ENCODE measurements around the gene ZMIZ1.

The ZMIZ1 gene

GRCh38 chr10:79148452-79149344 is 79.9 kb downstream of the ZMIZ1 start:
- in situ Hi-C loops (cut with MboI; ENCODE audit: low sequenced_read_pairs), result no loop called here

- in situ Hi-C loops (cut with MboI; ENCODE audit: low sequenced_read_pairs), result no loop called here
These were observed 80.5 kb downstream of the ZMIZ1 start for GRCh38 chr10:79149345-79149661.

GRCh38 chr10:79149662-79150443 is 81.1 kb downstream of the ZMIZ1 start:
- in situ Hi-C loops (cut with MboI; ENCODE audit: low sequenced_read_pairs), result no loop called here

- in situ Hi-C loops (cut with MboI; ENCODE audit: low sequenced_read_pairs), result no loop called here
These were observed 81.6 kb downstream of the ZMIZ1 start for GRCh38 chr10:79150444-79150754.

- in situ Hi-C loops (cut with MboI; ENCODE audit: low sequenced_read_pairs), result no loop called here
These were observed 83.7 kb downstream of the ZMIZ1 start for GRCh38 chr10:79152423-79152817.

GRCh38 chr10:79153745-79154144 is 85.0 kb downstream of the ZMIZ1 start:
- in situ Hi-C loops (cut with MboI; ENCODE audit: low sequenced_read_pairs), result no loop called here

- in situ Hi-C loops (cut with MboI; ENCODE audit: low sequenced_read_pairs), result no loop called here
These were observed 86.7 kb downstream of the ZMIZ1 start for GRCh38 chr10:79155301-79156081.

GRCh38 chr10:79156334-79157274 is 87.8 kb downstream of the ZMIZ1 start:
- in situ Hi-C loops (cut with MboI; ENCODE audit: low sequenced_read_pairs), result no loop called here

GRCh38 chr10:79158004-79158340 is 89.2 kb downstream of the ZMIZ1 start:
- in situ Hi-C loops (cut with MboI; ENCODE audit: low sequenced_read_pairs), result no loop called here

- in situ Hi-C loops (cut with MboI; ENCODE audit: low sequenced_read_pairs), result no loop called here
These were observed 89.8 kb downstream of the ZMIZ1 start for GRCh38 chr10:79158402-79159097.

GRCh38 chr10:79159141-79159651 is 90.4 kb downstream of the ZMIZ1 start:
- in situ Hi-C loops (cut with MboI; ENCODE audit: low sequenced_read_pairs), result no loop called here

GRCh38 chr10:79159785-79160184 is 91.0 kb downstream of the ZMIZ1 start:
- in situ Hi-C loops (cut with MboI; ENCODE audit: low sequenced_read_pairs), result no loop called here

- in situ Hi-C loops (cut with MboI; ENCODE audit: low sequenced_read_pairs), result no loop called here
These were observed 91.4 kb downstream of the ZMIZ1 start for GRCh38 chr10:79160191-79160590.

- in situ Hi-C loops (cut with MboI; ENCODE audit: low sequenced_read_pairs), result no loop called here
These were observed 92.8 kb downstream of the ZMIZ1 start for GRCh38 chr10:79161557-79161956.

- in situ Hi-C loops (cut with MboI; ENCODE audit: low sequenced_read_pairs), result no loop called here
These were observed 93.3 kb downstream of the ZMIZ1 start for GRCh38 chr10:79162022-79162421.

- in situ Hi-C loops (cut with MboI; ENCODE audit: low sequenced_read_pairs), result no loop called here
These were observed 94.3 kb downstream of the ZMIZ1 start for GRCh38 chr10:79162861-79163665.

GRCh38 chr10:79163666-79163975 is 94.9 kb downstream of the ZMIZ1 start:
- in situ Hi-C loops (cut with MboI; ENCODE audit: low sequenced_read_pairs), result no loop called here

- in situ Hi-C loops (cut with MboI; ENCODE audit: low sequenced_read_pairs), result no loop called here
These were observed 95.3 kb downstream of the ZMIZ1 start for GRCh38 chr10:79164075-79164474.

Data from hTERT RPE-1 (cell line).